HTERT RPE-1 (cell line): Measurements from ENCODE around the gene HLA-DQB2.
"Not testable (repeated sequence)": the region's sequence is repeated elsewhere in the genome, so short reads cannot be mapped to it uniquely, and the experiment has no call there.

Experiments used
- in situ Hi-C: fragments of 300-500 bp; cut with MboI; formaldehyde crosslinking; loops from 4 replicates; pipeline ENCODE4 v1.14.3; 2020; ENCODE audit warnings: low sequenced_read_pairs

The HLA-DQB2 gene

GRCh38 chr6:32763421-32763820, at the start of gene HLA-DQB2:
TSS of gene HLA-DQB2 (minus strand) at chr6:32763532. CDS start at chr6:32763470, 62 bp downstream.
- in situ Hi-C loops: no loop called here

- in situ Hi-C loops: no loop called here
These were observed 45.8 kb upstream of the HLA-DQB2 start for GRCh38 chr6:32809171-32809570.

GRCh38 chr6:32807020-32807580, 43.8 kb upstream of the HLA-DQB2 start:
- in situ Hi-C loops: no loop called here

GRCh38 chr6:32805404-32805803, 42.1 kb upstream of the HLA-DQB2 start:
- in situ Hi-C loops: not testable (repeated sequence)

GRCh38 chr6:32803416-32803815, 40.1 kb upstream of the HLA-DQB2 start:
- in situ Hi-C loops: no loop called here

GRCh38 chr6:32799740-32800139, 36.4 kb upstream of the HLA-DQB2 start:
- in situ Hi-C loops: no loop called here

- in situ Hi-C loops: no loop called here
These were observed 35.8 kb upstream of the HLA-DQB2 start for GRCh38 chr6:32799168-32799567.

- in situ Hi-C loops: no loop called here
These were observed 33.8 kb upstream of the HLA-DQB2 start for GRCh38 chr6:32796848-32797776.

- in situ Hi-C loops: no loop called here
These were observed 31.2 kb upstream of the HLA-DQB2 start for GRCh38 chr6:32794510-32794909.

- in situ Hi-C loops: no loop called here
These were observed 29.6 kb upstream of the HLA-DQB2 start for GRCh38 chr6:32792901-32793435.

- in situ Hi-C loops: no loop called here
These were observed 27.0 kb upstream of the HLA-DQB2 start for GRCh38 chr6:32790306-32790705.

GRCh38 chr6:32785781-32786533, 22.6 kb upstream of the HLA-DQB2 start:
- in situ Hi-C loops: no loop called here

- in situ Hi-C loops: not testable (repeated sequence)
These were observed 19.6 kb upstream of the HLA-DQB2 start for GRCh38 chr6:32782923-32783322.

GRCh38 chr6:32779036-32779435, 15.7 kb upstream of the HLA-DQB2 start:
- in situ Hi-C loops: no loop called here

- in situ Hi-C loops: no loop called here
These were observed 11.7 kb upstream of the HLA-DQB2 start for GRCh38 chr6:32775071-32775470.

- in situ Hi-C loops: no loop called here
These were observed 11.1 kb upstream of the HLA-DQB2 start for GRCh38 chr6:32774426-32774825.

GRCh38 chr6:32772656-32773055, 9.3 kb upstream of the HLA-DQB2 start:
- in situ Hi-C loops: no loop called here

GRCh38 chr6:32764048-32764447, 716 bp upstream of the HLA-DQB2 start:
- in situ Hi-C loops: no loop called here

GRCh38 chr6:32761548-32761947, 1.8 kb downstream of the HLA-DQB2 start:
- in situ Hi-C loops: no loop called here

- in situ Hi-C loops: no loop called here
These were observed 2.3 kb downstream of the HLA-DQB2 start for GRCh38 chr6:32761072-32761471.

- in situ Hi-C loops: no loop called here
These were observed 3.7 kb downstream of the HLA-DQB2 start for GRCh38 chr6:32759669-32760068.
